HCT116 (cell line): Measurements from ENCODE around the gene RNF25. TPM values are rescaled to one million over a fixed set of nuclear protein-coding genes. Genes with fewer than 3 reads are reported as not detected.

Source experiments
- ATAC-seq: fragments of 200-7000 bp; cut with Tn5 transposase; 2 replicates; pipeline ENCODE4 v1.9.1; 2020; ENCODE audit warnings: mild to moderate bottlenecking, moderate library complexity
- BruUV-seq: library from RNA; stranded (reverse); fragments of 400-500 nt; replicated peaks from 2 replicates; lab custom pipeline; 2021; lab: Mats Ljungman, UMichigan
- CTCF ChIA-PET: fragments of 300-600 bp; sonication (Branson Sonifier 250); formaldehyde crosslinking; loops from one replicate; lab custom pipeline; 2021; ENCODE audit warnings: antibody characterized with exemption; lab: Charles Lee
- POLR2A ChIA-PET: fragments of 300-600, 350-600 bp; sonication (Branson Sonifier 250); formaldehyde crosslinking; loops from one replicate; lab custom pipeline; 2021; ENCODE audit warnings: antibody characterized with exemption; lab: Charles Lee
- RAD21 ChIA-PET, 2 experiments: fragments of 300-600 bp; sonication (Branson Sonifier 250); formaldehyde crosslinking; loops; one replicate each; lab custom pipeline; 2023; ENCODE audit warnings: low total read pairs in 2 of 2; ENCODE audit not compliant: uncharacterized antibody in 2 of 2, unreplicated experiment in 2 of 2, low non-redundant PET in 1 of 2; lab: Charles Lee
- DNase-seq: peaks from one replicate; pipeline ENCODE4 v3.0.0-alpha.2; 2010; ENCODE audit warnings: low read depth, low spot score
- H2AFZ ChIP-seq: fragments of 200-600 bp; shearing (Covaris generic), sonication (generic); 2 replicates; pipeline ENCODE4 v1.6.1; 2017; ENCODE audit warnings: low read depth, mixed run types, mixed read lengths, antibody characterized with exemption, low read length; ENCODE audit not compliant: poor library complexity, severe bottlenecking
- H3K27ac ChIP-seq: 2 replicates; pipeline ENCODE4 v1.5.1; 2012; ENCODE audit warnings: low read depth, low read length
- H3K27me3 ChIP-seq: fragments of 200-600 bp; sonication (generic); 2 replicates; pipeline ENCODE4 v1.6.1; 2016; ENCODE audit warnings: mixed run types, low read length, mixed read lengths; ENCODE audit not compliant: insufficient read depth
- H3K36me3 ChIP-seq, 2 experiments: fragments of 200-500 bp in 1 of 2; fragments of 200-600 bp in 1 of 2; sonication (Bioruptor generic) in 1 of 2; sonication (generic) in 1 of 2; 2 replicates each; pipeline versions ENCODE4 v1.5.1 to v1.6.1; 2014 to 2016; ENCODE audit warnings: low read length in 2 of 2, inconsistent platforms in 1 of 2, mixed read lengths in 1 of 2, mixed run types in 1 of 2; ENCODE audit not compliant: insufficient read depth in 2 of 2, control insufficient read depth in 1 of 2
- H3K4me1 ChIP-seq, 2 experiments: fragments of 200-600 bp in 1 of 2; sonication (generic) in 1 of 2; 2 replicates each; pipeline versions ENCODE4 v1.5.1 to v1.6.1; 2012 to 2017; ENCODE audit warnings: low read length in 2 of 2, inconsistent platforms in 1 of 2, mild to moderate bottlenecking in 1 of 2, mixed read lengths in 1 of 2, mixed run types in 1 of 2, moderate library complexity in 1 of 2; ENCODE audit not compliant: insufficient read depth in 2 of 2, control insufficient read depth in 1 of 2
- H3K4me2 ChIP-seq: fragments of 200-600 bp; sonication (generic); 2 replicates; pipeline ENCODE4 v1.6.1; 2017; ENCODE audit warnings: mixed run types, low read length, mixed read lengths
- H3K4me3 ChIP-seq, 2 experiments: fragments of 200-600 bp in 1 of 2; sonication (generic) in 1 of 2; replicated peaks in 1 of 2; 2 replicates each; pipeline ENCODE4 v1.5.1; 2011 to 2016; ENCODE audit warnings: low read length in 2 of 2, control low read depth in 1 of 2, low read depth in 1 of 2, mild to moderate bottlenecking in 1 of 2, mixed read lengths in 1 of 2, mixed run types in 1 of 2
- H3K79me2 ChIP-seq: fragments of 200-600 bp; sonication (generic); 2 replicates; pipeline ENCODE4 v1.6.1; 2017; ENCODE audit warnings: mild to moderate bottlenecking, mixed run types, low read length, moderate library complexity, mixed read lengths; ENCODE audit not compliant: insufficient read depth
- H3K9ac ChIP-seq: fragments of 200-600 bp; sonication (generic); 2 replicates; pipeline ENCODE4 v1.6.1; 2016; ENCODE audit warnings: low read length, mixed read lengths
- H3K9me2 ChIP-seq: fragments of 200-600 bp; sonication (generic), shearing (Covaris generic); 2 replicates; pipeline ENCODE4 v1.6.1; 2017; ENCODE audit warnings: mixed run types, mild to moderate bottlenecking, moderate library complexity; ENCODE audit not compliant: insufficient read depth
- H3K9me3 ChIP-seq, 2 experiments: fragments of 200-500 bp in 1 of 2; fragments of 200-600 bp in 1 of 2; sonication (Bioruptor generic) in 1 of 2; sonication (generic) in 1 of 2; 2 replicates each; pipeline ENCODE4 v1.6.1; 2014 to 2017; ENCODE audit warnings: low read length in 2 of 2, mixed read lengths in 2 of 2, inconsistent platforms in 1 of 2, low read depth in 1 of 2, mild to moderate bottlenecking in 1 of 2, mixed run types in 1 of 2, moderate library complexity in 1 of 2; ENCODE audit not compliant: control insufficient read depth in 1 of 2, insufficient read depth in 1 of 2
- H4K20me1 ChIP-seq: fragments of 200-600 bp; sonication (generic), shearing (Covaris generic); 2 replicates; pipeline ENCODE4 v1.6.1; 2017; ENCODE audit warnings: mixed run types, mild to moderate bottlenecking, moderate library complexity; ENCODE audit not compliant: insufficient read depth
- CEBPB ChIP-seq: IDR thresholded peaks from 2 replicates; pipeline ENCODE4 v1.6.1; 2012; ENCODE audit warnings: low read depth
- EGR1 ChIP-seq: IDR thresholded peaks from 2 replicates; pipeline ENCODE4 v1.6.1; 2012; ENCODE audit warnings: low read depth
- EZH2 ChIP-seq: fragments of 200-600 bp; sonication (generic); IDR thresholded peaks from 2 replicates; pipeline ENCODE4 v1.6.1; 2017; ENCODE audit warnings: antibody characterized with exemption, mixed run types
- EZH2phosphoT487 ChIP-seq: fragments of 200-600 bp; IDR thresholded peaks from 2 replicates; pipeline ENCODE4 v1.6.1; 2018; ENCODE audit warnings: antibody characterized with exemption, borderline replicate concordance
- MAX ChIP-seq: IDR thresholded peaks from 2 replicates; pipeline ENCODE4 v1.6.1; 2012
- REST ChIP-seq: IDR thresholded peaks from 2 replicates; pipeline ENCODE4 v1.6.1; 2012; ENCODE audit warnings: low read depth
- SIN3A ChIP-seq: IDR thresholded peaks from 2 replicates; pipeline ENCODE4 v1.6.1; 2012; ENCODE audit warnings: low read depth
- SP1 ChIP-seq: IDR thresholded peaks from 2 replicates; pipeline ENCODE4 v1.6.1; 2012; ENCODE audit warnings: low read depth
- SRF ChIP-seq: IDR thresholded peaks from 2 replicates; pipeline ENCODE4 v1.6.1; 2012; ENCODE audit warnings: low read depth
- YY1 ChIP-seq: IDR thresholded peaks from 2 replicates; pipeline ENCODE4 v1.6.1; 2011; ENCODE audit warnings: low read length, low read depth, moderate library complexity, mild to moderate bottlenecking; ENCODE audit not compliant: insufficient replicate concordance; ENCODE audit errors: extremely low read depth
- ZBTB33 ChIP-seq: IDR thresholded peaks from 2 replicates; pipeline ENCODE4 v1.6.1; 2011; ENCODE audit warnings: mild to moderate bottlenecking, low read length, moderate library complexity; ENCODE audit not compliant: insufficient replicate concordance; ENCODE audit errors: extremely low read depth
- intact Hi-C: fragments of 100-400 bp; cut with micrococcal nuclease; formaldehyde crosslinking; loops from 2 replicates; pipeline ENCODE4 v1.10.0; 2022
- total RNA-seq: library from RNA; stranded (reverse); gene quantifications from one replicate; pipeline ENCODE4 v1.2.1, GENCODE V29; 2021; ENCODE audit not compliant: unreplicated experiment

Gene RNF25
- total RNA-seq, 1 experiment from 2014 or later: 23.4 TPM

- Histone ChIP-seq H3K79me2 (peaks cover 55% of the 10 kb centered on the region), H4K20me1 (peaks cover 3% of the 10 kb centered on the region; the same call in 1 of the 2 replicates), H3K9me2 (no peaks in the 10 kb centered on the region), H3K36me3 (peaks cover 0 to 4% of the 10 kb centered on the region in 2 experiments; a peak in 1 of 4 replicates), H3K4me2 (peak overlapping the region; percentile 79), H3K4me3 (peak overlapping the region; percentile 73 to 79), H2AFZ (no peak overlapping the region), H3K4me1 (peaks cover 0 to 11% of the 10 kb centered on the region in 2 experiments; a peak in 2 of 4 replicates), H3K27me3 (no peaks in the 10 kb centered on the region), H3K9me3 (no peaks in the 10 kb centered on the region), H3K27ac (peak overlapping the region; percentile 84), H3K9ac (peak overlapping the region; percentile 84)
- ChIA-PET CTCF (interaction anchor here (1.0 to 2.6 kb wide), 5 partner anchors 9 to 136 kb away, joined by 4 to 12 read pairs (median 11); no protein-coding TSS in a partner anchor), RAD21 (interaction anchor here in 1 of 2 experiments (1.2 kb wide), 1 partner anchor 20 kb away, joined by 3 read pairs; no protein-coding TSS in a partner anchor), POLR2A (no interaction called here)
- ATAC-seq (no peak), DNase-seq (no peak)
- BruUV-seq: TSS peak; percentile 51
- TF ChIP-seq EZH2phosphoT487: no peak
- no peak for TF ChIP-seq EGR1
- intact Hi-C loops: no loop called here
Observed at GRCh38 chr2:218711550-218711929, 39.7 kb upstream of the RNF25 start.

- DNase-seq: peak; percentile 87
- Histone ChIP-seq H3K4me3 (peak within 1 kb of the TSS; percentile 73 to 79), H3K36me3 (peaks cover 0 to under 1% of the 10 kb centered on the region in 2 experiments; a peak in 1 of 4 replicates), H3K4me1 (peaks cover 0 to 11% of the 10 kb centered on the region in 2 experiments; a peak in 2 of 4 replicates), H2AFZ (peak within 1 kb of the TSS; percentile 11), H3K79me2 (peaks cover 50% of the 10 kb centered on the region), H4K20me1 (peaks cover 3% of the 10 kb centered on the region; the same call in 1 of the 2 replicates), H3K9me3 (no peaks in the 10 kb centered on the region), H3K27ac (peak within 1 kb of the TSS; percentile 84), H3K4me2 (peak within 1 kb of the TSS; percentile 79), H3K27me3 (no peaks in the 10 kb centered on the region), H3K9me2 (no peaks in the 10 kb centered on the region), H3K9ac (peak within 1 kb of the TSS; percentile 84)
- POLR2A ChIA-PET: interaction anchor here (0.8 to 1.0 kb wide), 3 partner anchors 9 to 17 kb away, joined by 3 read pairs; no protein-coding TSS in a partner anchor
- ATAC-seq: peak; percentile 97
- RAD21 ChIA-PET: interaction anchor here (0.7 to 1.2 kb wide), 2 partner anchors 21 to 51 kb away, joined by 3 read pairs; partner anchors contain the start of genes BCS1L (in 1 of the 2) and ZNF142 (in 1 of the 2)
- no TSS peak for BruUV-seq
- CTCF ChIA-PET: interaction anchor here (0.6 to 2.6 kb wide), 16 partner anchors 8 to 441 kb away, joined by 3 to 12 read pairs (median 4); partner anchors contain the start of genes AAMP, BCS1L, PNKD and RNF25
- intact Hi-C loops: loop anchor here (1.0 kb wide), 1 partner anchor 136 kb away; no protein-coding TSS in a partner anchor
- no peak for TF ChIP-seq EZH2
- peak; percentile 80 for TF ChIP-seq YY1
- peak; percentile 53; the same call in 1 of the 2 replicates for TF ChIP-seq SP1
- no peak for TF ChIP-seq CEBPB
- TF ChIP-seq SRF: no peak
- TF ChIP-seq REST: no peak
- peak; percentile 94 for TF ChIP-seq SIN3A
- no peak for TF ChIP-seq ZBTB33
- TF ChIP-seq MAX: peak; percentile 95
Observed at GRCh38 chr2:218710687-218711549, 39.1 kb upstream of the RNF25 start, which contains the start of gene TTLL4. Gene TTLL4 (plus strand): TSS chr2:218710835. CDS start chr2:218737677, 26,842 bp downstream.
